ENCODE results near the gene ATP5F1A. TPM values are rescaled to one million over a fixed set of nuclear protein-coding genes. Genes with fewer than 3 reads are reported as not detected.
"Not testable (repeated sequence)": the region's sequence is repeated elsewhere in the genome, so short reads cannot be mapped to it uniquely, and the experiment has no call there.

Gene ATP5F1A
- polyA plus RNA-seq, 3 donors, result 722 to 778 (median 731) TPM

DNA sequence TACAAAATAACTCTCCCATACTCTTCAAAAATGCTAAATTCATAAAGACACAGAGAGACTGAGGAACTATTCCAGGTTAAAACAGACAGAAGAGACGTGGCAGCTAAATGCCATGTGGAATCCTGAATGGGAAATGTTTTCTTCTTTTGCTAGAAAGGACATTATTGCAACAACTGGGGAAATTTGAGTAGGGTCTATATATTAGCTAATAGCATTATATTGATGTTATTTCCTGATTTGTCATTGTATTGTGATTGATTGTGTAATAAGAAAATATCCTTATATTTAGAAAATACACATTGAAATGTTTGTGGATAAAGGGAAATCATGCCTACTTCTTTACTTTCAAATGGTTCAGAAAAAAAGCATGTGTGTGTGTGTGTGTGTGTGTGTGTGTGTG, 49.5 kb downstream of the ATP5F1A start:
- no peak for DNase-seq (ENCODE audit: low read depth in 3 of 3, low spot score in 2 of 3)

DNA sequence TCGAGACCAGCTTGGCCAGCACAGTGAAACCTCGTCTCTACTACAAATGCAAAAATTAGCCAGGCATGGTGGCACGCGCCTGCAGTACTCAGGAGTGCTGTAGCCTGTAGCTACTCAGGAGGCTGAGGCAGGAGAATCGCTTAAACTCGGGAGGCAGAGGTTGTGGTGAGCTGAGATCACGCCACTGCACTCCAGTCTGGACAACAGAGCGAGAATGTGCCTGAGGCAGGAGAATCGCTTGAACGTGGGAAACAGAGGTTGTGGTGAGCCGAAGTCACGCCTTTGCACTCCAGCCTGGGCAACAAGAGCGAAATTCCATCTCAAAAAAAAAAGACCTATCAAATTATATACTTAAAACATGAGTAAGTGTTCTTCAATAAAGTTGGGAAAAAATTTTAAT, 50.7 kb downstream of the ATP5F1A start:
- DNase-seq (ENCODE audit: low read depth in 3 of 3, low spot score in 2 of 3), result not testable (repeated sequence)

GRCh38 chr18:46046688-46047087, 51.4 kb downstream of the ATP5F1A start:
- DNase-seq (ENCODE audit: low read depth in 3 of 3, low spot score in 2 of 3), result no peak

- DNase-seq (ENCODE audit: low read depth in 3 of 3, low spot score in 2 of 3), result no peak
These were observed 52.0 kb downstream of the ATP5F1A start for GRCh38 chr18:46046126-46046525.

DNA sequence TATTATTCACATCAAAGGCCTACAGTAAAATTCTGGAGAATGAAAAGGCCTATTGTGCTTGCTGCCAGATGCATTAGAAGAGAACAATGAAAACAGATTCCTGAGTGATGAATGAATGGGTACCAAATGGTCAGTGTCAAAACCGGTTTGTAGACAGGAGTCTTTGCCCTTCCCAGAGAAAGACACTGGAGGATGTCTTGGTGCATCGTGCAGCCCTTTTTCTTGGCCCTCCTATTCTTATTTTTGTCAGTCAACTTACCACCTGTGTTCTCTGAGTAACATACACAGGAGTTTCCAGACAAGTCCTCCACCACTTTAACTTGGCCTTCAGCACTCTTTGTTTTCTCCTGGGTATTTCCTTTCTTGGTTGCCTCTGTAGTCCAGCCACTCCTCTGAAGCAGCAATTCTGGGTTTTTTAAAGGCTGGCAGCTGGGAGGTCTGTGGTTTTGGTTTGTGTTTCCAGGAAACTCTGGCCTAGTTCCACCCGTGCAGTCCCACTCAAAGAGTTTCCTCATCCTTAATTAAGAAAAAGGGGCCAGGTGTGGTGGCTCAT, 55.4 kb downstream of the ATP5F1A start:
- DNase-seq (ENCODE audit: low read depth in 3 of 3, low spot score in 2 of 3), result no peak

- no peak for DNase-seq (ENCODE audit: low read depth in 3 of 3, low spot score in 2 of 3)
These were observed 57.4 kb downstream of the ATP5F1A start for GRCh38 chr18:46040747-46041104.

- no peak for DNase-seq (ENCODE audit: low read depth in 3 of 3, low spot score in 2 of 3)
These were observed 57.9 kb downstream of the ATP5F1A start for GRCh38 chr18:46040033-46040746.

DNA sequence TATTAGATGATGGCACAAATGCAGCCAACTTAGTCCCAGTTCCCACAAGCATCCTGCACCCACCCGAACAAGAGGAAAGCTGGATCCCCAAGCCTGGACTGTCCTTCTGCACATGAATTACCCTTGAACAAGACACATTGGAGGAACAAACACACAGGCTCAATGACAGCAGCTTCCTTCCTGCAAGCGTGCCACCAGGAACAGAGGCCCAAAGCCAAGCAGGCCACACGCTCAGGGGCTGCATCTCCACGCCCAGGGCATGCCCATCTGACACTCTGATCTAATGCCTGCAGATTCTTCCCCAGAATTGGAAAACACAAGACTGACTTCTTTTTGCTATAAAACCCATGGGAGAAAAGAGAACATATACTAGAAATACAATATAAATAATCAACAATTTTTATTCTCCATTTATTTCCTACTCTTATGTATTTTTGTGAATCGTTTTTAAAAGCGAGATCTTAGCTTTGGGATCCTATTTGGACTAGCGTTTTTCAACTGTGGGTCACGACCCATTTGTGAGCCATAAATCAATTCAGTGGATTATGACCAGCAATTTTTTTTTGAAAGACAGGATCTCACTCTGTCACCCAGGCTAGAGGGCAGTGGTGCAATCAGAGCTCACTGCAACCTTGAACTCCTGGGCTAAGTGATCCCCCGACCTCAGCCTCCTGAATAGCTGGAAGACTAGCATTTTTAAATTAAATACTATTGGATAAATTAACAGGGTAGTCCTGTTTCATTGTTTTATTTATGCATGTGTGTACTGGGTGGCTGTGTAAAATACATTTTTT, 60.4 kb downstream of the ATP5F1A start:
- DNase-seq (ENCODE audit: low read depth in 3 of 3, low spot score in 2 of 3), result no peak

- no peak for DNase-seq (ENCODE audit: low read depth in 3 of 3, low spot score in 2 of 3)
These were observed 62.1 kb downstream of the ATP5F1A start for GRCh38 chr18:46035696-46036680.

- no peak for DNase-seq (ENCODE audit: low read depth in 3 of 3, low spot score in 2 of 3)
These were observed 63.9 kb downstream of the ATP5F1A start for GRCh38 chr18:46034230-46034629.

- DNase-seq (ENCODE audit: low read depth in 3 of 3, low spot score in 2 of 3), result no peak
These were observed 66.4 kb downstream of the ATP5F1A start for GRCh38 chr18:46031741-46032140.

Other genes starting within 250 kb of the ATP5F1A start
- gene EPG5, start 131.0 kb downstream of the ATP5F1A start, polyA plus RNA-seq (ENCODE audit: insufficient read length in 3 of 3), result 10 to 100 TPM; 16.0 to 19.5 (median 18.1) TPM
- gene PSTPIP2, start 26.0 kb downstream of the ATP5F1A start, polyA plus RNA-seq (ENCODE audit: insufficient read length in 3 of 3), result 10 to 100 TPM in 1 of 3 donors, 1 to 10 TPM in 2; 9.4 to 10.2 (median 9.8) TPM
- gene HAUS1, start 6.1 kb upstream of the ATP5F1A start, polyA plus RNA-seq (ENCODE audit: insufficient read length in 3 of 3), result 10 to 100 TPM; 52.7 to 57.3 (median 52.8) TPM